PFSK-1 (cell line): ENCODE results near the gene KCNA2.

Source experiments
- FOXP2 ChIP-seq: optimal IDR thresholded peaks from 2 replicates; pipeline ENCODE3; 2011; ENCODE audit warnings: borderline replicate concordance, control low read depth, inconsistent platforms; ENCODE audit not compliant: insufficient read depth; ENCODE audit errors: extremely low read length, extremely low read depth
- POLR2AphosphoS5 ChIP-seq: IDR thresholded peaks from 2 replicates; pipeline ENCODE4 v1.6.1; 2012; ENCODE audit warnings: low read depth, mild to moderate bottlenecking, control low read depth, low read length, moderate library complexity
- REST ChIP-seq, 2 experiments: IDR thresholded peaks; 2 replicates each; pipeline versions ENCODE4 v1.6.1 to v1.8.0; 2011 to 2012; ENCODE audit warnings: low read depth in 2 of 2, low read length in 2 of 2, control low read depth in 1 of 2, inconsistent platforms in 1 of 2, mild to moderate bottlenecking in 1 of 2, moderate library complexity in 1 of 2; ENCODE audit not compliant: insufficient read depth in 1 of 2
- SIN3A ChIP-seq: IDR thresholded peaks from 2 replicates; pipeline ENCODE4 v1.6.1; 2012; ENCODE audit warnings: mild to moderate bottlenecking, low read length, moderate library complexity, borderline replicate concordance; ENCODE audit not compliant: insufficient read depth
- TAF1 ChIP-seq: IDR thresholded peaks from 2 replicates; pipeline ENCODE4 v1.6.1; 2012; ENCODE audit warnings: low read length, control low read depth, borderline replicate concordance; ENCODE audit not compliant: insufficient read depth

KCNA2 gene

GRCh38 chr1:110551278-110551809 is 54.8 kb downstream of the KCNA2 start:
- TF ChIP-seq FOXP2 (no peak), POLR2AphosphoS5 (no peak), TAF1 (no peak), SIN3A (no peak), REST (IDR thresholded peaks at IDR 0.05; ENCODE audit: insufficient read depth in 1 of 2, low read depth in 2 of 2, low read length in 2 of 2) (no peak)

GRCh38 chr1:110549831-110550230 is 56.3 kb downstream of the KCNA2 start:
- TF ChIP-seq REST (IDR thresholded peaks at IDR 0.05; ENCODE audit: insufficient read depth in 1 of 2, low read depth in 2 of 2, low read length in 2 of 2) (no peak), TAF1 (no peak), FOXP2 (no peak), POLR2AphosphoS5 (no peak), SIN3A (no peak)

- TF ChIP-seq TAF1, result no peak
- no peak for TF ChIP-seq REST (IDR thresholded peaks at IDR 0.05; ENCODE audit: insufficient read depth in 1 of 2, low read depth in 2 of 2, low read length in 2 of 2)
- no peak for TF ChIP-seq SIN3A
- TF ChIP-seq POLR2AphosphoS5, result no peak
- TF ChIP-seq FOXP2, result no peak
Observed at GRCh38 chr1:110548381-110548780, 57.8 kb downstream of the KCNA2 start.

GRCh38 chr1:110547017-110547416 is 59.1 kb downstream of the KCNA2 start:
- TF ChIP-seq FOXP2 (no peak), POLR2AphosphoS5 (no peak), REST (IDR thresholded peaks at IDR 0.05; ENCODE audit: insufficient read depth in 1 of 2, low read depth in 2 of 2, low read length in 2 of 2) (no peak), TAF1 (no peak), SIN3A (no peak)

GRCh38 chr1:110545492-110545891 is 60.7 kb downstream of the KCNA2 start:
- TF ChIP-seq TAF1 (no peak), POLR2AphosphoS5 (no peak), REST (IDR thresholded peaks at IDR 0.05; ENCODE audit: insufficient read depth in 1 of 2, low read depth in 2 of 2, low read length in 2 of 2) (no peak), SIN3A (no peak), FOXP2 (no peak)
